Vagina (tissue), 2 donors: ENCODE measurements around the gene ADD3.

Source experiments
- CTCF ChIP-seq, 3 experiments: fragments of 450-650 bp in 2 of 3; fragments of 200-600 bp in 1 of 3; sonication (generic) in 1 of 3; IDR thresholded peaks; one replicate each; pipeline ENCODE4 v1.5.1; 2017 to 2019; ENCODE audit warnings: antibody characterized with exemption in 3 of 3, mild to moderate bottlenecking in 2 of 3, moderate library complexity in 2 of 3
- POLR2AphosphoS5 ChIP-seq, 2 donors: sonication (generic); formaldehyde crosslinking; IDR thresholded peaks; one replicate each; pipeline ENCODE4 v1.9.0; 2017; ENCODE audit warnings: antibody characterized with exemption in 2 of 2, mild to moderate bottlenecking in 2 of 2, low read depth in 1 of 2; ENCODE audit not compliant: insufficient read depth in 1 of 2

DNA sequence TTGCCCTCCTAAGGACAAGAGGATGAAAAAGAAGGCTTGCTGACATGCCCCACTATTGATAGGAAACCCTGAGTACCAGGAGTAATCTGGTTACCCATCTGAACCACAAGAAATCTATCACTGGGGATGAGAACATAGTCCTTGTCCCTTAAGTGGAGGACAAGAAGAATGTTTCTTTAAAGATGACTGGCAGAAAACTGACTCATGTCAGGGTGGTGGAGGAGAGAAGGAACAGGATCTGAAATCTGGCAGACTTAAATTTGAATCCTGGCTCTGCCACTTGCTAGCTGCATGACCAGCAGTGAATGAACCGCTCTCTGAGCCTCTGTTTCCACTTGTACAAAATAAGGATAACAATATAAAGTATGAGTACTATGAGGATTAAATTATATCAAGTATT, 45.5 kb upstream of the ADD3 start:
- no peak for TF ChIP-seq CTCF (IDR thresholded peaks at IDR 0.05)
- TF ChIP-seq POLR2AphosphoS5 (IDR thresholded peaks at IDR 0.05; ENCODE audit: insufficient read depth in 1 of 2, low read depth in 1 of 2) = no peak
